Stimulated activated CD4-positive, alpha-beta T cell treated with anti-CD3 and anti-CD28 coated beads, Interleukin-1b, Interleukin-23, amount 100 ng/mL, for 4 hours (primary cell): ENCODE data around the gene BTBD1.

ENCODE experiments used
- DNase-seq, 2 donors: peaks; one replicate each; pipeline ENCODE4 v3.0.0-alpha.2; 2020; ENCODE audit warnings: low read depth in 2 of 2

The BTBD1 gene

GRCh38 chr15:83066734-83067637 lies at the start of gene BTBD1:
Gene BTBD1 (minus strand): TSS chr15:83067252. CDS start chr15:83067151, 101 bp downstream.
- peak; percentile 68 to 83 for DNase-seq

- DNase-seq, result no peak
Measured at GRCh38 chr15:83115831-83116565, 48.9 kb upstream of the BTBD1 start.

- no peak for DNase-seq
Measured at GRCh38 chr15:83115410-83115809, 48.4 kb upstream of the BTBD1 start.

- DNase-seq, result no peak
Measured at GRCh38 chr15:83114856-83115255, 47.8 kb upstream of the BTBD1 start.

GRCh38 chr15:83113881-83114674 lies 47.0 kb upstream of the BTBD1 start:
- DNase-seq, result no peak

GRCh38 chr15:83112956-83113299 lies 45.9 kb upstream of the BTBD1 start:
- no peak for DNase-seq

GRCh38 chr15:83112233-83112955 lies 45.3 kb upstream of the BTBD1 start:
- no peak for DNase-seq

- no peak for DNase-seq
Measured at GRCh38 chr15:83111149-83111548, 44.1 kb upstream of the BTBD1 start.

- no peak for DNase-seq
Measured at GRCh38 chr15:83110381-83110780, 43.3 kb upstream of the BTBD1 start.

GRCh38 chr15:83109532-83109931 lies 42.5 kb upstream of the BTBD1 start:
- no peak for DNase-seq

GRCh38 chr15:83108266-83109219 lies 41.5 kb upstream of the BTBD1 start:
- no peak for DNase-seq

GRCh38 chr15:83107841-83108181 lies 40.8 kb upstream of the BTBD1 start:
- no peak for DNase-seq

- no peak for DNase-seq
Measured at GRCh38 chr15:83106994-83107840, 40.2 kb upstream of the BTBD1 start, which contains the start of gene TM6SF1. Gene TM6SF1 (plus strand): TSS chr15:83107645. CDS start chr15:83107681, 36 bp downstream.

GRCh38 chr15:83105440-83105839 lies 38.4 kb upstream of the BTBD1 start:
- no peak for DNase-seq

GRCh38 chr15:83104141-83104540 lies 37.1 kb upstream of the BTBD1 start:
- DNase-seq, result no peak

GRCh38 chr15:83102346-83102745 lies 35.3 kb upstream of the BTBD1 start:
- DNase-seq, result no peak

GRCh38 chr15:83100097-83100646 lies 33.1 kb upstream of the BTBD1 start:
- DNase-seq, result no peak

GRCh38 chr15:83099290-83099689 lies 32.2 kb upstream of the BTBD1 start:
- DNase-seq, result no peak

GRCh38 chr15:83098079-83098478 lies 31.0 kb upstream of the BTBD1 start:
- no peak for DNase-seq
